ENCODE data around the gene FOXP2.

FOXP2 gene

DNA sequence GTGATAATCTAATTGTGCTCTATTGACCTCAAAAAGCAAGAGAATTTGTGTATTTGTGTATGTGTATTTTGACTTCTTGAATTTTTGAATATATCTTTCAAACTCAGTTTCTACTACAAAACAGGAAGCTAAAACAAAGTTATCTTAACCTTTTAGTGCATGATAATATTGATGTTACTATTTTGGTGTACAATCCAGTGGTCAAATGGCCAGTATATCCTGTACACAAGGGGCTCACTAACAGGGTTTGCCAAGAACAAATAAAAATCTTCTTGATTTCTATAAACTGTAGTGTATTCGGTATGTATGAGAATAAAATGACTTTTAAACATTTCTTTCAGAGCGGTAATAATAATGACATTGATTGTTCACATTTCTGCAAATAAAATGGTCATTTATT is 69.6 kb downstream of the FOXP2 start:
- H3K36me3 ChIP-seq (ENCODE audit: control insufficient read depth in 2 of 2, insufficient read depth in 1 of 2, low read length in 2 of 2), result no peaks in the 10 kb centered on the region
- H3K4me3 ChIP-seq (ENCODE audit: low read depth, low read length), result no peak overlapping the region
- H3K4me1 ChIP-seq (ENCODE audit: control insufficient read depth, insufficient read depth, low read length), result peaks cover 5% of the 10 kb centered on the region
- POLR2A ChIA-PET, result no interaction called here
- CTCF ChIA-PET, result no interaction called here
- TF ChIP-seq ZEB2 (tag by site-specific recombination; IDR thresholded peaks at IDR 0.05) (no peak), YY1 (tag by site-specific recombination; IDR thresholded peaks at IDR 0.05) (no peak), ZFP3 (tag by site-specific recombination; IDR thresholded peaks at IDR 0.05; ENCODE audit: low read depth) (no peak), ZNF510 (tag by site-specific recombination; IDR thresholded peaks at IDR 0.05; ENCODE audit: insufficient replicate concordance) (no peak), ZSCAN30 (tag by site-specific recombination; IDR thresholded peaks at IDR 0.05) (no peak), ZNF549 (tag by site-specific recombination; IDR thresholded peaks at IDR 0.05) (no peak), BCL11A (tag by site-specific recombination; IDR thresholded peaks at IDR 0.05; ENCODE audit: low read depth) (no peak), ZSCAN5A (tag by site-specific recombination; IDR thresholded peaks at IDR 0.05) (no peak), ZNF292 (tag by site-specific recombination; IDR thresholded peaks at IDR 0.05; ENCODE audit: borderline replicate concordance, low read depth) (no peak), ZBTB20 (tag by site-specific recombination; IDR thresholded peaks at IDR 0.05) (no peak), TRIM28 (IDR thresholded peaks at IDR 0.05; ENCODE audit: borderline replicate concordance, low read length) (no peak), ZNF18 (tag by site-specific recombination; IDR thresholded peaks at IDR 0.05) (no peak)
- TF ChIP-seq, protein P1, sequence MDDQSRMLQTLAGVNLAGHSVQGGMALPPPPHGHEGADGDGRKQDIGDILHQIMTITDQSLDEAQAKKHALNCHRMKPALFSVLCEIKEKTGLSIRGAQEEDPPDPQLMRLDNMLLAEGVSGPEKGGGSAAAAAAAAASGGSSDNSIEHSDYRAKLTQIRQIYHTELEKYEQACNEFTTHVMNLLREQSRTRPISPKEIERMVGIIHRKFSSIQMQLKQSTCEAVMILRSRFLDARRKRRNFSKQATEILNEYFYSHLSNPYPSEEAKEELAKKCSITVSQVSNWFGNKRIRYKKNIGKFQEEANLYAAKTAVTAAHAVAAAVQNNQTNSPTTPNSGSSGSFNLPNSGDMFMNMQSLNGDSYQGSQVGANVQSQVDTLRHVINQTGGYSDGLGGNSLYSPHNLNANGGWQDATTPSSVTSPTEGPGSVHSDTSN (CRISPR knock-in tag; IDR thresholded peaks at IDR 0.05), result no peak
- H3K27ac ChIP-seq (ENCODE audit: extremely low read depth, low read depth, low read length), result no peak overlapping the region
- no peaks in the 10 kb centered on the region for H3K9me3 ChIP-seq (ENCODE audit: control insufficient read depth, insufficient read depth, low read depth, low read length)

- Histone ChIP-seq H3K4me1 (ENCODE audit: control insufficient read depth, insufficient read depth, low read length) (peaks cover under 1% of the 10 kb centered on the region; the same call in 1 of the 2 replicates), H3K4me3 (ENCODE audit: low read depth, low read length) (no peak overlapping the region), H3K27ac (ENCODE audit: extremely low read depth, low read depth, low read length) (no peak overlapping the region), H3K36me3 (ENCODE audit: control insufficient read depth in 2 of 2, insufficient read depth in 1 of 2, low read length in 2 of 2) (no peaks in the 10 kb centered on the region), H3K9me3 (ENCODE audit: control insufficient read depth, insufficient read depth, low read depth, low read length) (no peaks in the 10 kb centered on the region)
- POLR2A ChIA-PET, result no interaction called here
- CTCF ChIA-PET, result interaction anchor here (1.5 kb wide), 1 partner anchor 11 kb away, joined by 3 read pairs; no protein-coding TSS in a partner anchor
- TF ChIP-seq ZNF585B (tag by site-specific recombination; IDR thresholded peaks at IDR 0.05) (peak; percentile 98), ZNF132 (tag by site-specific recombination; IDR thresholded peaks at IDR 0.05; ENCODE audit: borderline replicate concordance) (no peak)
These were observed 72.6 kb downstream of the FOXP2 start for GRCh38 chr7:114487174-114487573.

GRCh38 chr7:114488696-114489095 is 74.1 kb downstream of the FOXP2 start:
- H3K4me3 ChIP-seq (ENCODE audit: low read depth, low read length), result no peak overlapping the region
- TF ChIP-seq, protein P2, sequence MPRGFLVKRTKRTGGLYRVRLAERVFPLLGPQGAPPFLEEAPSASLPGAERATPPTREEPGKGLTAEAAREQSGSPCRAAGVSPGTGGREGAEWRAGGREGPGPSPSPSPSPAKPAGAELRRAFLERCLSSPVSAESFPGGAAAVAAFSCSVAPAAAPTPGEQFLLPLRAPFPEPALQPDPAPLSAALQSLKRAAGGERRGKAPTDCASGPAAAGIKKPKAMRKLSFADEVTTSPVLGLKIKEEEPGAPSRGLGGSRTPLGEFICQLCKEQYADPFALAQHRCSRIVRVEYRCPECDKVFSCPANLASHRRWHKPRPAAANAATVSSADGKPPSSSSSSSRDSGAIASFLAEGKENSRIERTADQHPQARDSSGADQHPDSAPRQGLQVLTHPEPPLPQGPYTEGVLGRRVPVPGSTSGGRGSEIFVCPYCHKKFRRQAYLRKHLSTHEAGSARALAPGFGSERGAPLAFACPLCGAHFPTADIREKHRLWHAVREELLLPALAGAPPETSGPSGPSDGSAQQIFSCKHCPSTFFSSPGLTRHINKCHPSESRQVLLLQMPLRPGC (tag by site-specific recombination; IDR thresholded peaks at IDR 0.05), result no peak
- no peak for TF ChIP-seq ZNF280D (tag by site-specific recombination; IDR thresholded peaks at IDR 0.05)
- ChIA-PET CTCF (no interaction called here), POLR2A (no interaction called here)
- no peaks in the 10 kb centered on the region for H3K9me3 ChIP-seq (ENCODE audit: control insufficient read depth, insufficient read depth, low read depth, low read length)
- H3K36me3 ChIP-seq (ENCODE audit: control insufficient read depth in 2 of 2, insufficient read depth in 1 of 2, low read length in 2 of 2), result no peaks in the 10 kb centered on the region
- H3K4me1 ChIP-seq (ENCODE audit: control insufficient read depth, insufficient read depth, low read length), result no peaks in the 10 kb centered on the region
- no peak overlapping the region for H3K27ac ChIP-seq (ENCODE audit: extremely low read depth, low read depth, low read length)

Data from HEK293 (cell line).